Gastroesophageal sphincter (tissue), 4 donors: Measurements from ENCODE around the gene SHISA6. TPM values are rescaled to one million over a fixed set of nuclear protein-coding genes. Genes with fewer than 3 reads are reported as not detected.

Experiments
- ATAC-seq: fragments of 150-250 bp; one replicate; pipeline ENCODE4 v1.9.1; 2016; ENCODE audit warnings: mild to moderate bottlenecking, moderate library complexity
- H3K27ac ChIP-seq, 4 donors: fragments of 200-600 bp; sonication (generic) in 3 of 4; 1 replicate in 3 of 4; 2 replicates in 1 of 4; pipeline ENCODE4 v1.5.1; 2016 to 2019
- H3K27me3 ChIP-seq: fragments of 200-600 bp; sonication (generic); one replicate; pipeline ENCODE4 v1.5.1; 2019
- H3K36me3 ChIP-seq, 2 donors: fragments of 200-600 bp; sonication (generic); one replicate each; pipeline ENCODE4 v1.5.1; 2019; ENCODE audit warnings: control low read depth in 1 of 2
- H3K4me1 ChIP-seq, 3 donors: fragments of 200-600 bp; sonication (generic); 1 replicate in 2 of 3; 2 replicates in 1 of 3; pipeline ENCODE4 v1.5.1; 2016 to 2019; ENCODE audit warnings: control low read depth in 2 of 3
- H3K4me3 ChIP-seq, 2 donors: fragments of 200-600 bp; sonication (generic); one replicate each; pipeline ENCODE4 v1.5.1; 2019; ENCODE audit warnings: mild to moderate bottlenecking in 1 of 2, moderate library complexity in 1 of 2
- H3K9me3 ChIP-seq, 3 donors: fragments of 200-600 bp; sonication (generic); one replicate each; pipeline ENCODE4 v1.5.1; 2017 to 2019; ENCODE audit warnings: control low read depth in 2 of 3
- EP300 ChIP-seq: sonication (generic); formaldehyde crosslinking; IDR thresholded peaks from one replicate; pipeline ENCODE4 v1.6.1; 2017; ENCODE audit warnings: antibody characterized with exemption, mild to moderate bottlenecking
- POLR2A ChIP-seq, 2 donors: fragments of 450-650 bp; IDR thresholded peaks; one replicate each; pipeline ENCODE4 v1.6.1; 2017; ENCODE audit warnings: antibody characterized with exemption in 2 of 2, mild to moderate bottlenecking in 2 of 2, moderate library complexity in 1 of 2
- POLR2AphosphoS5 ChIP-seq: sonication (generic); formaldehyde crosslinking; IDR thresholded peaks from one replicate; pipeline ENCODE4 v1.6.1; 2017; ENCODE audit warnings: antibody characterized with exemption
- WGBS, 2 donors: methylation state at CpG; one replicate each; pipeline ENCODE4 v1.1.5; 2018; ENCODE audit warnings: low coverage in 1 of 2; 5-methylcytosine and 5-hydroxymethylcytosine counted together
- total RNA-seq, 4 donors: library from RNA; depleted of rRNA; stranded (reverse); fragments of >200 nt; gene quantifications; one replicate each; pipeline ENCODE4 v1.1.0, GENCODE V29; 2016
- TF ChIP-seq, protein P1 (sequence below), 4 experiments: fragments of 200-600 bp in 2 of 4; fragments of 450-650 bp in 2 of 4; sonication (generic) in 1 of 4; IDR thresholded peaks; one replicate each; pipeline ENCODE4 v1.5.1; 2017 to 2019; ENCODE audit warnings: antibody characterized with exemption in 4 of 4, mild to moderate bottlenecking in 2 of 4, moderate library complexity in 2 of 4

SHISA6 gene
- total RNA-seq, 4 donors from 2014 or later = 0.31 to 1.5 (median 0.90) TPM

DNA sequence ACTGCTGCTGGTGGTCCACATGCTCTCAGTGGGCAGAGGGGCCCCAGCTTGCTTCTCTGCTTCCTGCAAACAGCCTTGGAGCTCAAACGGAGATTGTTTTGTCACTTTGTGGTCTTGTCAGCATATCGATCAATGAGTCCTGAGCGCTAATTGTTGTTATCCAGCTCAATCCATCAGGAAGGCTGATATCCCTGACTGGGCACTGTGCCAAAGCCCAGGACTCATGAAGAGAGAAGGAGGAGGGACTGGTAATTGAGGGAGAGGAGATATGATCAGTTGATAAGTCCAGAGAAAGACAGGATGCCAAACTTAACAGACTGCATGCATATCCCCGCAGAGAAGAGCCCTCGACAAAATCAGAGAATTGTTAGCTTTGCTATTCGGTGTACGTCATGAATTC lies 298.6 kb downstream of the SHISA6 start:
- Histone ChIP-seq H3K27me3 (no peaks in the 10 kb centered on the region), H3K4me1 (no peaks in the 10 kb centered on the region), H3K27ac (no peak overlapping the region), H3K9me3 (peaks cover 0 to 21% (median 0%) of the 10 kb centered on the region in 3 donors), H3K4me3 (no peak overlapping the region), H3K36me3 (no peaks in the 10 kb centered on the region)
- no peak for ATAC-seq
- 70 to 82% methylated on average over 4 to 6 of the region's 7 CpGs for WGBS, 2 donors
- TF ChIP-seq POLR2AphosphoS5 = no peak
- TF ChIP-seq, protein P1, sequence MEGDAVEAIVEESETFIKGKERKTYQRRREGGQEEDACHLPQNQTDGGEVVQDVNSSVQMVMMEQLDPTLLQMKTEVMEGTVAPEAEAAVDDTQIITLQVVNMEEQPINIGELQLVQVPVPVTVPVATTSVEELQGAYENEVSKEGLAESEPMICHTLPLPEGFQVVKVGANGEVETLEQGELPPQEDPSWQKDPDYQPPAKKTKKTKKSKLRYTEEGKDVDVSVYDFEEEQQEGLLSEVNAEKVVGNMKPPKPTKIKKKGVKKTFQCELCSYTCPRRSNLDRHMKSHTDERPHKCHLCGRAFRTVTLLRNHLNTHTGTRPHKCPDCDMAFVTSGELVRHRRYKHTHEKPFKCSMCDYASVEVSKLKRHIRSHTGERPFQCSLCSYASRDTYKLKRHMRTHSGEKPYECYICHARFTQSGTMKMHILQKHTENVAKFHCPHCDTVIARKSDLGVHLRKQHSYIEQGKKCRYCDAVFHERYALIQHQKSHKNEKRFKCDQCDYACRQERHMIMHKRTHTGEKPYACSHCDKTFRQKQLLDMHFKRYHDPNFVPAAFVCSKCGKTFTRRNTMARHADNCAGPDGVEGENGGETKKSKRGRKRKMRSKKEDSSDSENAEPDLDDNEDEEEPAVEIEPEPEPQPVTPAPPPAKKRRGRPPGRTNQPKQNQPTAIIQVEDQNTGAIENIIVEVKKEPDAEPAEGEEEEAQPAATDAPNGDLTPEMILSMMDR (IDR thresholded peaks at IDR 0.05) = no peak
- no peak for TF ChIP-seq POLR2A (IDR thresholded peaks at IDR 0.05)
- TF ChIP-seq EP300 = no peak

DNA sequence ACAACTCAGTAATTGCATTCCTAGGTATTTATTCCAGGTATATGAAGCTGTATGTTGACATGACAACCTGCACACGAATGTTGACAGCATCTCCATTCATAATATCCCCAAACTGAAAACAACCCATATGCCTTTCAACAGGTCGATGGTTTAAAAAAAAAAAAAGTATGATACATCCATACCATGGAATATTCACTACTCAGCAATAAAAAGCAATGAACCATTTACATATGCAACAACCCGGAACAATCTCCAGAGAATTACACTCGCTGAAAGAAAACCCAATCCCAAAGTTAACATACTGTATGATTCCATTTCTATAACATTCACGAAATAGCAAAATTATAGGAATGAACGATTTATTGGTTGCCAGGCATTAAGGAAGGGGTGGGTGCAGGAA lies 304.0 kb downstream of the SHISA6 start:
- Histone ChIP-seq H3K27me3 (no peaks in the 10 kb centered on the region), H3K4me3 (no peak overlapping the region), H3K36me3 (no peaks in the 10 kb centered on the region), H3K4me1 (no peaks in the 10 kb centered on the region), H3K27ac (no peak overlapping the region), H3K9me3 (peaks cover 0 to 21% (median 0%) of the 10 kb centered on the region in 3 donors)
- no peak for ATAC-seq
- 80 to 88% methylated on average over 6 of the region's 6 CpGs for WGBS, 2 donors
- no peak for TF ChIP-seq POLR2A (IDR thresholded peaks at IDR 0.05)
- TF ChIP-seq EP300 = no peak
- TF ChIP-seq, protein P1 (IDR thresholded peaks at IDR 0.05) = no peak
- TF ChIP-seq POLR2AphosphoS5 = no peak

DNA sequence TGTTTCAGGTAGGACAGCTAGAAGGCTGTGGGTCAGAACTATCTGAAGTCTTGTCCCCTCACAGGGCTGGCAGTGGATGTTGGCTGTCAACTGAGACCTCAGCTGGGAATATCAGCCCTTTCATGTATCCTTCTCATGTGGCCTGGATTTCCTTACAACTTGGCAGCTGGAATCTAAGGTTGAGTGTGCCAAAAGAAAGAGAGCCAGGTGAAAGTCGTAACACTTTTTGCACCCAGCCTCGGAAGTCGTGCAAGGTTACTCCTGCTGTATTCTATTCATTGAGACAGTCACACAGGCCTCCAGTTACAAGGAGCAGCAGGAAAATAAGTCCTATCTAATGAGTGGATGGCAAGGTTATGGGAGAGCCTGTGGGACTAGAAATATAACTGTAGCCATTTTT lies 304.7 kb downstream of the SHISA6 start:
- TF ChIP-seq POLR2A (IDR thresholded peaks at IDR 0.05) (no peak), POLR2AphosphoS5 (no peak)
- Histone ChIP-seq H3K4me1 (no peaks in the 10 kb centered on the region), H3K27ac (no peak overlapping the region), H3K27me3 (no peaks in the 10 kb centered on the region), H3K9me3 (peaks cover 0 to 21% (median 0%) of the 10 kb centered on the region in 3 donors), H3K36me3 (no peaks in the 10 kb centered on the region), H3K4me3 (no peak overlapping the region)
- WGBS, 2 donors = 39 to 74% methylated on average over 3 of the region's 3 CpGs
- ATAC-seq = no peak

DNA sequence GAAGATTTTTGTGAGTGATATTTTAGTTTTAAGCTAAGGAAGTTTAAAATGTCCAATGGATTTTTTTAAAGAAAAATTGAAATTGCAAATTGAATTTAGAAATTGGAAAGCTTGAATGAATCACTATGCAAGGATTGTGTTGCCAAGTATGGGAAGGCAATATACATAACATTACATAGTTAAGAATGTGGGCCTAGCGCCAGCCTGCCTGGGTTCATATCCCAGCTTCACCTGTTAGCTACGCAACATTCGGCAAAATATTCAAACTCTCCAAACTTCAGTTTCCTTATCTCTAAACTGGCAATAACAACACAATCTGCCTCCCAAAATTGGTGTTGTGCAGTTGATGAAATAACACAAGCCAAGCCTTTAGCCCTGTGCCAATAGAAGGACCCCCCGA lies 306.8 kb downstream of the SHISA6 start:
- WGBS, 2 donors = 97 to 100% methylated on average over 1 to 4 of the region's 4 CpGs
- Histone ChIP-seq H3K27ac (no peak overlapping the region), H3K9me3 (peaks cover 0 to under 1% (median 0%) of the 10 kb centered on the region in 3 donors), H3K27me3 (no peaks in the 10 kb centered on the region), H3K4me3 (no peak overlapping the region), H3K4me1 (no peaks in the 10 kb centered on the region), H3K36me3 (no peaks in the 10 kb centered on the region)
- ATAC-seq = no peak
- no peak for TF ChIP-seq POLR2A (IDR thresholded peaks at IDR 0.05)
- TF ChIP-seq EP300 = no peak
- TF ChIP-seq, protein P1 (IDR thresholded peaks at IDR 0.05) = no peak
- TF ChIP-seq POLR2AphosphoS5 = no peak

DNA sequence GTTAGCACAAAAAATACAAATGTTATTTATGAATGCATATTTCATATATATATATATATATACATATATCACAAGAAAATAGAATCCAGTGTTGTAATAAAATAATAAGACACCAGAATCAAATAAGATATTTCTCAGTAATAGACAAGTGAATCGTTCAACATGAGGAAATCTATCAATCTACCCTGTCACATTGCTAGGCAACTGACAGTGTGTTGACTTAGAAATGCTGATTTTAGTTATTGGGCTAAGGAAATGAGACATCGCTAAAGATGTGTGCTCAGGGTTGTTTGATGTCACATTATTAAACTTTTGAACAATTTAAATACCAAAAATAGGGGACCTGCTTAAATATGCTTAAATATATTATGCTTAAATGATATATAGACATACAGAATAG lies 307.4 kb downstream of the SHISA6 start:
- ATAC-seq = no peak
- no peaks in the 10 kb centered on the region for H3K9me3 ChIP-seq
- TF ChIP-seq EP300 (no peak), POLR2AphosphoS5 (no peak), POLR2A (IDR thresholded peaks at IDR 0.05) (no peak)
- TF ChIP-seq, protein P1 (IDR thresholded peaks at IDR 0.05) = no peak
- 70 to 77% methylated on average over 2 of the region's 2 CpGs for WGBS, 2 donors
- H3K27me3 ChIP-seq = no peaks in the 10 kb centered on the region
- no peak overlapping the region for H3K27ac ChIP-seq
- no peaks in the 10 kb centered on the region for H3K36me3 ChIP-seq
- no peaks in the 10 kb centered on the region for H3K4me1 ChIP-seq
- H3K4me3 ChIP-seq = no peak overlapping the region
